HG03108 (cell line): ENCODE data around the gene EEF2K.
A peak's percentile ranks its signal among the peaks of the same experiment; 100 is the strongest.
"Not testable (repeated sequence)": the region's sequence is repeated elsewhere in the genome, so short reads cannot be mapped to it uniquely, and the experiment has no call there.

ENCODE experiments used
- ATAC-seq: cut with Tn5 transposase; IDR thresholded peaks from one replicate; pipeline ENCODE4 v1.9.1; 2021; ENCODE audit warnings: moderate library complexity; ENCODE audit not compliant: unreplicated experiment

The EEF2K gene

GRCh38 chr16:22206013-22206841 lies at the start of gene EEF2K:
EEF2K (plus strand) TSS chr16:22206278; CDS start chr16:22225730, 19,452 bp downstream.
- peak; percentile 81 for ATAC-seq

GRCh38 chr16:22161401-22161800 lies 44.7 kb upstream of the EEF2K start:
- no peak for ATAC-seq

- ATAC-seq, result no peak
These were observed 44.0 kb upstream of the EEF2K start, which contains the start of gene SDR42E2 for GRCh38 chr16:22161999-22162655. SDR42E2 (plus strand) TSS chr16:22162506; CDS start chr16:22165583, 3,077 bp downstream.

- ATAC-seq, result no peak
These were observed 43.4 kb upstream of the EEF2K start for GRCh38 chr16:22162656-22163009.

GRCh38 chr16:22163806-22164205 lies 42.3 kb upstream of the EEF2K start:
- ATAC-seq, result no peak

- ATAC-seq, result no peak
These were observed 41.6 kb upstream of the EEF2K start for GRCh38 chr16:22164482-22164881.

- no peak for ATAC-seq
These were observed 40.4 kb upstream of the EEF2K start for GRCh38 chr16:22165508-22166285.

GRCh38 chr16:22171953-22172352 lies 34.1 kb upstream of the EEF2K start:
- ATAC-seq, result no peak

- not testable (repeated sequence) for ATAC-seq
These were observed 33.4 kb upstream of the EEF2K start for GRCh38 chr16:22172642-22173041.

GRCh38 chr16:22174642-22175041 lies 31.4 kb upstream of the EEF2K start:
- no peak for ATAC-seq

- ATAC-seq, result no peak
These were observed 27.8 kb upstream of the EEF2K start for GRCh38 chr16:22177968-22178930.

- no peak for ATAC-seq
These were observed 24.7 kb upstream of the EEF2K start for GRCh38 chr16:22181426-22181825.

GRCh38 chr16:22181843-22182242 lies 24.2 kb upstream of the EEF2K start:
- ATAC-seq, result no peak

GRCh38 chr16:22183335-22183734 lies 22.7 kb upstream of the EEF2K start:
- no peak for ATAC-seq

- no peak for ATAC-seq
These were observed 22.0 kb upstream of the EEF2K start for GRCh38 chr16:22183901-22184614.

GRCh38 chr16:22184615-22184968 lies 21.5 kb upstream of the EEF2K start:
- no peak for ATAC-seq

- no peak for ATAC-seq
These were observed 19.6 kb upstream of the EEF2K start for GRCh38 chr16:22186517-22186916.

- no peak for ATAC-seq
These were observed 17.8 kb upstream of the EEF2K start for GRCh38 chr16:22188267-22188594.

GRCh38 chr16:22188595-22189442 lies 17.3 kb upstream of the EEF2K start:
- ATAC-seq, result no peak
